ENCODE results near the gene ADAMTS3. TPM values are rescaled to one million over a fixed set of nuclear protein-coding genes. Genes with fewer than 3 reads are reported as not detected.

The ADAMTS3 gene
- total RNA-seq, 5 donors from 2014 or later (not counting 1 experiment from before 2014, with no cell fraction given) = not detected

DNA sequence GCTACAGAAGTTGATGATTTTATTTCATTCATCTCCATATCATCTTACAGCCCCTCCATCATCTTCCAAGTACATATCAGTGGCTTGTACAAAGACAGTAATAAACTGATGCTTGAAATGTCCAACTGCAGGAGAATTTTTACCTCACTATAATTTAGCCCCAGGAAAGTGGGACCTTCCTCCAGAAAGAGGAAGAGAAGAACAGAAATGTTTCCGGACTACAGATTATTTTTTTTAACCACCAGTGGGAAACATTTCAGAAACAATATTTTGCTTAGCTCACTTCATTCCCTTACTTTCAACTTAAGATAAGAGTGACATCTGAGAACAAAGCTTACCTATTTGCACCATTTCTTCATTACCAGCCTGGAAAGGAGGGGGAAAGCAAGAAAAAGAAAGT is 2.0 kb downstream of the ADAMTS3 start:
- WGBS (ENCODE audit: insufficient coverage) = no CpG with 5 or more reads among the region's 1 CpG
- peak overlapping the region in 1 of 3 donors; percentile 86 for H3K4me3 Mint-ChIP-seq
- ChIA-PET CTCF (interaction anchor here in 1 of 2 donors (0.7 kb wide), 1 partner anchor 51 kb away, joined by 3 read pairs; no protein-coding TSS in a partner anchor), POLR2A (no interaction called here)
- no peak overlapping the region for H3K27ac Mint-ChIP-seq
- Histone ChIP-seq H3K9me3 (no peaks in the 10 kb centered on the region), H3K4me1 (ENCODE audit: control insufficient read depth in 1 of 2, extremely low read depth in 1 of 2, insufficient read depth in 2 of 2, low read length in 2 of 2) (peaks cover 0 to 13% of the 10 kb centered on the region in 2 experiments), H3K27me3 (replicated peaks in 1 of 2; ENCODE audit: control insufficient read depth in 2 of 2, extremely low read depth in 1 of 2, insufficient read depth in 2 of 2, low read length in 1 of 2) (peaks cover 0 to 21% of the 10 kb centered on the region in 2 experiments), H3K36me3 (ENCODE audit: control insufficient read depth in 2 of 2, extremely low read depth in 1 of 2, insufficient read depth in 1 of 2, low read length in 1 of 2) (no peaks in the 10 kb centered on the region), H3K27ac (ENCODE audit: low read length) (no peak overlapping the region), H3K4me3 (ENCODE audit: control insufficient read depth in 1 of 2, extremely low read depth in 1 of 2, low read length in 1 of 2) (no peak overlapping the region)
- peaks cover 20 to 27% (median 23%) of the 10 kb centered on the region in 3 donors for H3K4me1 Mint-ChIP-seq
- H3K36me3 Mint-ChIP-seq = no peaks in the 10 kb centered on the region
- peaks cover 52 to 54% of the 10 kb centered on the region in 2 donors for H3K27me3 Mint-ChIP-seq
- DNase-seq (no peak), ATAC-seq (replicated peaks in 1 of 4) (no peak)
- H3K9me3 Mint-ChIP-seq = no peaks in the 10 kb centered on the region

DNA sequence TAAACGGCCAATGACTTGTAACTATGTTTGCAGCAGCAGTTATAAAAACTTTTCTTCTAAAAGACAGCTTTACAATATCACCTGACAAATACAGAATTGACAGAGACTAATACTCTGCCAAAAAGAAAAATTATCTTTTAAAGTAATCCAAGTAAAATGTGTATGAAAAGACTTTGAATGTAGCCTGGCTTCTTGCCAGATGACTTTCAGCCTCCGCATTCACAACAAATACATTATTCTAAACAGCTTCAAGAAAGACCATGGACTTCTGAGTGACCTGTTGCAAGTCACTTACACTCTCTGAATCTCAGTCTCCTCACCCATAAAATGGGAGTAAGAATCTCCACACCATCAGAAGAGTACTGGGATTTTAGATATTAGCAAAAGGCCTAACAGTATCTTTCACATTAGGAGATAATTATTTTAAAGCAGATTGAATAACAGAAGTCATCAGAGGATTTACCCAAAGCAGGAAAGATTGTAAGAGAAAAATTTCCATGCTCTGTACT is 2.5 kb downstream of the ADAMTS3 start:
- Mint-ChIP-seq H3K27ac (no peak overlapping the region), H3K4me3 (no peak overlapping the region), H3K36me3 (no peaks in the 10 kb centered on the region), H3K4me1 (peaks cover 20 to 27% (median 23%) of the 10 kb centered on the region in 3 donors), H3K9me3 (no peaks in the 10 kb centered on the region), H3K27me3 (peaks cover 51 to 52% of the 10 kb centered on the region in 2 donors)
- DNase-seq = no peak
- peaks cover 0 to 21% of the 10 kb centered on the region in 2 experiments for H3K27me3 ChIP-seq (replicated peaks in 1 of 2; ENCODE audit: control insufficient read depth in 2 of 2, extremely low read depth in 1 of 2, insufficient read depth in 2 of 2, low read length in 1 of 2)
- ATAC-seq (replicated peaks in 1 of 4) = no peak
- peaks cover 0 to 13% of the 10 kb centered on the region in 2 experiments for H3K4me1 ChIP-seq (ENCODE audit: control insufficient read depth in 1 of 2, extremely low read depth in 1 of 2, insufficient read depth in 2 of 2, low read length in 2 of 2)
- H3K9me3 ChIP-seq = no peaks in the 10 kb centered on the region
- H3K4me3 ChIP-seq (ENCODE audit: control insufficient read depth in 1 of 2, extremely low read depth in 1 of 2, low read length in 1 of 2) = no peak overlapping the region
- CTCF ChIA-PET = no interaction called here
- H3K27ac ChIP-seq (ENCODE audit: low read length) = no peak overlapping the region
- POLR2A ChIA-PET = no interaction called here
- H3K36me3 ChIP-seq (ENCODE audit: control insufficient read depth in 2 of 2, extremely low read depth in 1 of 2, insufficient read depth in 1 of 2, low read length in 1 of 2) = no peaks in the 10 kb centered on the region
- WGBS (ENCODE audit: insufficient coverage) = no CpG with 5 or more reads among the region's 2 CpGs

DNA sequence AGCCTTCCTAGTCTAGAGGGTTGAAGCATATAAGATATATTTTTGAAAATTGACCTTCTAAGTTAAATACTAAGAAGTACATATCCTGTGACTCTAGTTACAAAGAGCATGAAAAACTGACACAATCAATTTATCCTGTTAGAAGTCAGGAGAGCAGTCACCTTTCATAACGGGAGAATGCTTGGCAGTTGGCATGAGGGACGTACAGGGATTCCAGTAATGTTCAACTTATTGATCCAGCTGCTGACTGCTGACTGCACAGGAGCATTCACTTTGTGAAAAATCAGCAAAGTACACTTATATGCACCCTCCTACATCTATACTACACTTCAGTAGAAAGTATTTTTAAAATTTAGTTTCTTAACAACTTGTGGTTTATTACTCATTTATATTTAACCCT is 4.2 kb downstream of the ADAMTS3 start:
- Histone ChIP-seq H3K9me3 (no peaks in the 10 kb centered on the region), H3K36me3 (ENCODE audit: control insufficient read depth in 2 of 2, extremely low read depth in 1 of 2, insufficient read depth in 1 of 2, low read length in 1 of 2) (no peaks in the 10 kb centered on the region), H3K4me1 (ENCODE audit: control insufficient read depth in 1 of 2, extremely low read depth in 1 of 2, insufficient read depth in 2 of 2, low read length in 2 of 2) (peaks cover 0 to 13% of the 10 kb centered on the region in 2 experiments), H3K4me3 (ENCODE audit: control insufficient read depth in 1 of 2, extremely low read depth in 1 of 2, low read length in 1 of 2) (no peak overlapping the region), H3K27ac (ENCODE audit: low read length) (no peak overlapping the region), H3K27me3 (replicated peaks in 1 of 2; ENCODE audit: control insufficient read depth in 2 of 2, extremely low read depth in 1 of 2, insufficient read depth in 2 of 2, low read length in 1 of 2) (peaks cover 0 to 20% of the 10 kb centered on the region in 2 experiments)
- H3K4me3 Mint-ChIP-seq = no peak overlapping the region
- ATAC-seq (replicated peaks in 1 of 4) (no peak), DNase-seq (no peak)
- WGBS (ENCODE audit: insufficient coverage) = 80% methylated on average over 2 of the region's 2 CpGs
- H3K9me3 Mint-ChIP-seq = no peaks in the 10 kb centered on the region
- ChIA-PET CTCF (no interaction called here), POLR2A (no interaction called here)
- H3K27ac Mint-ChIP-seq = no peak overlapping the region
- H3K36me3 Mint-ChIP-seq = no peaks in the 10 kb centered on the region
- peaks cover 39 to 40% of the 10 kb centered on the region in 2 donors for H3K27me3 Mint-ChIP-seq
- H3K4me1 Mint-ChIP-seq = peaks cover 16 to 23% (median 21%) of the 10 kb centered on the region in 3 donors

DNA sequence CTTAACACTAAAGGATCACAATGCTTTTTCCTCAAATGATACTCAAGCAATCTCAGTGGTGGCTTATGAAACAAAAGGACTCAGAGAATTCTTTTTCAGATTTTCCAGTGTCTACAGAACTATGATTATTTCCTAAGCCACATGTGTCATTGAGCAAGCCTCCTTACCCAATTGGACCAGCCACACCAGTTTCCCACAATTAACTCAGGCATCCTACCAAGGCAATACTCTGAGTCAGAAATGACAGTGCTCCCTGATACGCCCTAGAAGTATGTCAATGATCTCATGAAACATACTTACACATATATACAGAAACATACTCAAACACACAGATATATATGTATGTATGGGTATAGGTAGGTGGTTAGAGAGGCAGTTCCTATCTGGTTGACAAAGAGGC is 4.8 kb downstream of the ADAMTS3 start:
- H3K27me3 ChIP-seq (replicated peaks in 1 of 2; ENCODE audit: control insufficient read depth in 2 of 2, extremely low read depth in 1 of 2, insufficient read depth in 2 of 2, low read length in 1 of 2) = peaks cover 0 to 14% of the 10 kb centered on the region in 2 experiments
- ATAC-seq (replicated peaks in 1 of 4) = no peak
- H3K27ac ChIP-seq (ENCODE audit: low read length) = no peak overlapping the region
- Mint-ChIP-seq H3K4me1 (peaks cover 14 to 22% (median 18%) of the 10 kb centered on the region in 3 donors), H3K9me3 (no peaks in the 10 kb centered on the region), H3K4me3 (no peak overlapping the region), H3K27ac (no peak overlapping the region), H3K36me3 (no peaks in the 10 kb centered on the region), H3K27me3 (peaks cover 37 to 38% of the 10 kb centered on the region in 2 donors)
- WGBS (ENCODE audit: insufficient coverage) = no CpG with 5 or more reads among the region's 1 CpG
- ChIA-PET POLR2A (no interaction called here), CTCF (no interaction called here)
- H3K36me3 ChIP-seq (ENCODE audit: control insufficient read depth in 2 of 2, extremely low read depth in 1 of 2, insufficient read depth in 1 of 2, low read length in 1 of 2) = no peaks in the 10 kb centered on the region
- H3K9me3 ChIP-seq = no peaks in the 10 kb centered on the region
- H3K4me3 ChIP-seq (ENCODE audit: control insufficient read depth in 1 of 2, extremely low read depth in 1 of 2, low read length in 1 of 2) = no peak overlapping the region
- no peak for DNase-seq
- peaks cover 0 to 13% of the 10 kb centered on the region in 2 experiments for H3K4me1 ChIP-seq (ENCODE audit: control insufficient read depth in 1 of 2, extremely low read depth in 1 of 2, insufficient read depth in 2 of 2, low read length in 2 of 2)

GRCh38 chr4:72558655-72559054 is 10.4 kb downstream of the ADAMTS3 start:
- Mint-ChIP-seq H3K27ac (no peak overlapping the region), H3K36me3 (no peaks in the 10 kb centered on the region), H3K4me1 (no peaks in the 10 kb centered on the region), H3K4me3 (no peak overlapping the region), H3K27me3 (peaks cover 0 to 13% of the 10 kb centered on the region in 2 donors), H3K9me3 (peaks cover 0 to 3% (median 0%) of the 10 kb centered on the region in 3 donors)
- Histone ChIP-seq H3K4me1 (ENCODE audit: control insufficient read depth in 1 of 2, extremely low read depth in 1 of 2, insufficient read depth in 2 of 2, low read length in 2 of 2) (no peaks in the 10 kb centered on the region), H3K9me3 (no peaks in the 10 kb centered on the region), H3K36me3 (ENCODE audit: control insufficient read depth in 2 of 2, extremely low read depth in 1 of 2, insufficient read depth in 1 of 2, low read length in 1 of 2) (no peaks in the 10 kb centered on the region), H3K4me3 (ENCODE audit: control insufficient read depth in 1 of 2, extremely low read depth in 1 of 2, low read length in 1 of 2) (no peak overlapping the region), H3K27ac (ENCODE audit: low read length) (no peak overlapping the region), H3K27me3 (replicated peaks in 1 of 2; ENCODE audit: control insufficient read depth in 2 of 2, extremely low read depth in 1 of 2, insufficient read depth in 2 of 2, low read length in 1 of 2) (no peaks in the 10 kb centered on the region)
- CTCF ChIA-PET = no interaction called here
- POLR2A ChIA-PET = no interaction called here
- ATAC-seq (replicated peaks in 1 of 4) (no peak), DNase-seq (no peak)
- no CpG with 5 or more reads among the region's 1 CpG for WGBS (ENCODE audit: insufficient coverage)

- WGBS (ENCODE audit: insufficient coverage) = 100% methylated on average over 1 of the region's 5 CpGs
- peaks cover 0 to 11% of the 10 kb centered on the region in 2 donors for H3K27me3 Mint-ChIP-seq
- H3K36me3 Mint-ChIP-seq = no peaks in the 10 kb centered on the region
- Histone ChIP-seq H3K4me3 (ENCODE audit: control insufficient read depth in 1 of 2, extremely low read depth in 1 of 2, low read length in 1 of 2) (no peak overlapping the region), H3K36me3 (ENCODE audit: control insufficient read depth in 2 of 2, extremely low read depth in 1 of 2, insufficient read depth in 1 of 2, low read length in 1 of 2) (no peaks in the 10 kb centered on the region), H3K27me3 (replicated peaks in 1 of 2; ENCODE audit: control insufficient read depth in 2 of 2, extremely low read depth in 1 of 2, insufficient read depth in 2 of 2, low read length in 1 of 2) (no peaks in the 10 kb centered on the region), H3K27ac (ENCODE audit: low read length) (no peak overlapping the region), H3K9me3 (no peaks in the 10 kb centered on the region), H3K4me1 (ENCODE audit: control insufficient read depth in 1 of 2, extremely low read depth in 1 of 2, insufficient read depth in 2 of 2, low read length in 2 of 2) (no peaks in the 10 kb centered on the region)
- no peak for DNase-seq
- H3K4me3 Mint-ChIP-seq = no peak overlapping the region
- no peak for ATAC-seq (replicated peaks in 1 of 4)
- CTCF ChIA-PET = no interaction called here
- no peaks in the 10 kb centered on the region for H3K4me1 Mint-ChIP-seq
- POLR2A ChIA-PET = no interaction called here
- no peak overlapping the region for H3K27ac Mint-ChIP-seq
- peaks cover 0 to 3% (median 0%) of the 10 kb centered on the region in 3 donors for H3K9me3 Mint-ChIP-seq
Measured at GRCh38 chr4:72557021-72557420, 12.0 kb downstream of the ADAMTS3 start.

Data from T-cell (primary cell).